GM12874 (cell line): ENCODE data around the gene PXYLP1.

Experiments
- TF ChIP-seq, protein P1 (sequence below): IDR thresholded peaks from 2 replicates; pipeline ENCODE4 v1.5.1; 2011; ENCODE audit warnings: low read depth, mild to moderate bottlenecking, control low read depth, low read length, moderate library complexity; ENCODE audit not compliant: insufficient read depth

Gene PXYLP1

DNA sequence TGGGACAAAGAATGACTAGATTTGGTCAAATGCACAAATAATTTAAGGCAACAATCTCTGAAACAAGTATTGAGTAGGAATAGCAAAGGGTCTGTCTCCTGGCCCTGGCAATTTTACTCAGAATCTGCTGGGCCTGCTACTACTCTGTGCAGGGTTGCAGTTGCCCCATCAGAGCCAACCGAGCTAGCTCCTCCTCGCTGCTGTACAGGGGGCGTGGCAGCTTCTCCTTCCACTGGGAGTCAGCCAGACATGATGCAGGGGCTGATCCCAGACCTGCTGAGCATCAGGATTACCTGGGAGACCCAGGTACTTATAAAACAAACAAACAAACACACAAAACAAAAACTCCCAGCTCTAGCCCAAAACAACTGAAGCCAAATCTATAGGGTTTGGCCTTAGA is 30.5 kb upstream of the PXYLP1 start:
- TF ChIP-seq, protein P1, sequence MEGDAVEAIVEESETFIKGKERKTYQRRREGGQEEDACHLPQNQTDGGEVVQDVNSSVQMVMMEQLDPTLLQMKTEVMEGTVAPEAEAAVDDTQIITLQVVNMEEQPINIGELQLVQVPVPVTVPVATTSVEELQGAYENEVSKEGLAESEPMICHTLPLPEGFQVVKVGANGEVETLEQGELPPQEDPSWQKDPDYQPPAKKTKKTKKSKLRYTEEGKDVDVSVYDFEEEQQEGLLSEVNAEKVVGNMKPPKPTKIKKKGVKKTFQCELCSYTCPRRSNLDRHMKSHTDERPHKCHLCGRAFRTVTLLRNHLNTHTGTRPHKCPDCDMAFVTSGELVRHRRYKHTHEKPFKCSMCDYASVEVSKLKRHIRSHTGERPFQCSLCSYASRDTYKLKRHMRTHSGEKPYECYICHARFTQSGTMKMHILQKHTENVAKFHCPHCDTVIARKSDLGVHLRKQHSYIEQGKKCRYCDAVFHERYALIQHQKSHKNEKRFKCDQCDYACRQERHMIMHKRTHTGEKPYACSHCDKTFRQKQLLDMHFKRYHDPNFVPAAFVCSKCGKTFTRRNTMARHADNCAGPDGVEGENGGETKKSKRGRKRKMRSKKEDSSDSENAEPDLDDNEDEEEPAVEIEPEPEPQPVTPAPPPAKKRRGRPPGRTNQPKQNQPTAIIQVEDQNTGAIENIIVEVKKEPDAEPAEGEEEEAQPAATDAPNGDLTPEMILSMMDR, result no peak

DNA sequence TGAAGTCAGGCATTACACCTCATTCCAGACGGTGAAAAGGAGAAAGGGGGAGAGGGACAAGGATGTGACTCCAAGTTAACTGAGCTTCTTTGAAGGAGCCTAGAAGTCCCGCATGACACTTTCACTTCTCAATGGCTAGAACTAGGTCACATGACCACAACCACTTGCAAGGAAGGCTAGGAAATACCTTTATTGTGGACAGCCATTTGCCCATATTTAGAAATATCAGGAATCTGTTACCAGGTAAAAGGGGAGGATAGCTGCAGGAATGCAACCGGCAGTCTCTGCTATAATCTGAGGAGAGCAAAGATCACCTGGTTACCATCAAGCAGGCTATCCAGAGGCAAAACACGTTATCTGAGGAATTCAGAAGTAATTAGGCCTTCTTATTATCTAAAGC is 28.9 kb upstream of the PXYLP1 start:
- TF ChIP-seq, protein P1, result no peak

GRCh38 chr3:141203866-141204265 is 27.8 kb upstream of the PXYLP1 start:
- TF ChIP-seq, protein P1, result no peak

DNA sequence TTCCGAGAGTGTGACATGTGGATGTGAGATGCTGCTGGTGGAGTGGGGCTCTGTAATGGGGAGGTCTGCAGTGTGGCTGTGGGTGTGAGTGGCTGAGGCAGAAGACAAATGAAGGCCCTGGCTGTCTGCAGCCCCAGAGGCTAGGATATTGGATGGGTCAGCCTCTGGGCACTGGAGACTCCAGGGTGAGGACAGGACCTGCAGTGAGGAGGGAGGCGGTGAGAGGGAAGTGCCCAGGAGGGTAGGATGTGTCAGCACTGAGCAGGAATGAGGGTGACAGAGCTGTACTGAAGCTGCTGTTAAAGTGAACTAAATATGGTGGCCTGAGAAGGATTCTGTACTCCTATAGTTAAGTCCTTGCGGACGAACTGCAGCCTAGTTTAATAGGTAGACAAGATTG is 27.3 kb upstream of the PXYLP1 start:
- TF ChIP-seq, protein P1, result no peak

- TF ChIP-seq, protein P1, result no peak
Observed at GRCh38 chr3:141212101-141212500, 19.5 kb upstream of the PXYLP1 start.

DNA sequence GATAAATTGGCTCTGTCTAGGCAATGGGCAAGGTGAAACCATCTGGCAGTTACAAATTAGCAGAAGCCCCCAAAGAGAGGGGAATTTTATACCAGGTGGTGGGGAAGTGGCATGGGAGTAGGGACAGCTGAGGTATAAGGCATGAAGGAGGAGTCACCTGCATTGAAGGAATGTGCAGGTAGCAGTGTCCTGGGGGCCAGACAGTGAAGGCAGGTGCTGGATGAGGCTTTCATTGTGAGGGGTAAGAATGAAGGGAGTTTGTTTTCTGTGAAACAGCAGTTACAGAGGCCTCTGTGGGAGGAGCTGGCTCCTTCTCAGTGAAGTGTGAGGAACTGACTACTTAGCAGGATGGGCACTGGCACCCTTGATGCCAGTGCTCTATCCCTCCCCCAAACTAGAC is 19.1 kb upstream of the PXYLP1 start:
- TF ChIP-seq, protein P1, result no peak

DNA sequence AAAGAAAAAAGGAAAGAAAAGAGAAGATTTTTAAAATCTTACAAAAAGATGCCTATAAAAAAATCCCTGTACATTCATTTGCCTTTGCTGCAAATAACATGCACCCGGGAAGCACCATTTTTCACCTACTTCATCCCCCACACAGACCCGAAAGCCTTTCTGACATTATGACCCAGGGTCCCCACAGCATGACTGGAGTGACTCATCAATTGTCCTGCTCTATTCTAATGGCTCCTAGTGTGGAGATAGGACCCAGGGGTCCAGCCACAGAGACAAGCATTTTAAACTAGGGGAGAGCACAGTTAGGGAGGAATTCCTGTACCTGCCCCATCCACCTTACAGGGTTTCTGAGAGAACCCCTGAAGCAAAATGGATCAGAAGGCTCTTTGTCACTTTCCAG is 14.7 kb upstream of the PXYLP1 start:
- TF ChIP-seq, protein P1, result no peak

DNA sequence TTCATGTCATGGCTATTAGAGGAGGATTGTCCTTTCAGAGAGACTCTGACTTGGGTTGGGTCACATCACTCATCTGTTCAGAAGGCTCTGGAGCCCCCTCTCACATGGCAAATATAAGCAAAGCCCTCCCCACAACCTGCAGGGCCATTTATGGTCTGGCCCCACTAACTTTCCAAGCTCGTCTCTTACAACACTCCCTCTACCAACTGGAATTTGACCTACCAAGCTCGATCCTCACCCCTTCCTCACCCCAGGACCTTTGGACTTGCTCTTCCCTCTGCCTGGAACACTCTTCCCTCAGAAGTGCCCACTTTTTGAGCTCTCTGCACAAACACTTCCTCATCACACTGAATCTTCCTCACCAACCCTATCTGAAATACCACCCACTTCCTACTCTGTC is 14.2 kb upstream of the PXYLP1 start:
- TF ChIP-seq, protein P1, result no peak
